Measurements from ENCODE around the gene BCL7B. TPM values are rescaled to one million over a fixed set of nuclear protein-coding genes. Genes with fewer than 3 reads are reported as not detected.

The BCL7B gene
- total and polyA plus RNA-seq, 2 donors (not counting 3 experiments of a cell fraction or from before 2014, with no cell fraction given) = 61.2 to 68.3 TPM

DNA sequence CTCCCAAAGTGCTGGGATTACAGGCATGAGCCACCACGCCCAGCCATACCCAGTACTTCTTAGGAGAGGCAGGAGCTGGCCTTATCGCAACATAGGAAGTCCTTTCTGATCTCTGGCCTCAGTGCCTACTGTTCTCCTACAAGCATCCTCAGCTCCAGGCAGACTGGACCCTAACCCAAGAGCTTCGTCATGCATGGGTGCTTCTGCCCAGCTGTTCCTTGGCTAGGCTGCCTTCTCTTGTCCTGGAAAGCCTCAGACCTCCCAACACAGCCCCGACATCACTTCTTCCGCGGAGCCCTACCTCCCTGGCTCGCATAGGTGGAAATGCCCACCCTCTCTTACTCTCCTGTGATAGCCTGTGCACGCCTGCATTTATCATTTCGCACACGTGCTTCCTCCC lies 15.8 kb downstream of the BCL7B start:
- no peak overlapping the region for H2AFZ ChIP-seq (ENCODE audit: low read depth, low read length)
- no peaks in the 10 kb centered on the region for H3K27me3 ChIP-seq (ENCODE audit: control insufficient read depth in 2 of 2, insufficient read depth in 2 of 2, low read length in 2 of 2)
- intact Hi-C loops (cut with micrococcal nuclease) (no loop called here), dilution Hi-C loops (cut with MboI; ENCODE audit: extremely low pct_ligation_motif_present, low sequenced_read_pairs) (no loop called here)
- H3K27ac ChIP-seq (ENCODE audit: insufficient read depth, low read depth, low read length) = no peak overlapping the region
- H3K4me3 ChIP-seq (replicated peaks in 1 of 3; ENCODE audit: insufficient read depth in 1 of 3, low read depth in 1 of 3, low read length in 3 of 3) = no peak overlapping the region
- H3K4me1 ChIP-seq (ENCODE audit: control insufficient read depth, extremely low read depth, insufficient read depth, low read length) = no peaks in the 10 kb centered on the region
- H3K9ac ChIP-seq (replicated peaks; ENCODE audit: extremely low read depth, insufficient read depth, low read length) = no peak overlapping the region
- DNase-seq (ENCODE audit: low read depth, low spot score) (no peak), FAIRE-seq (no peak)
- BruUV-seq (replicated peaks) = no TSS peak
- no peaks in the 10 kb centered on the region for H3K9me1 ChIP-seq (replicated peaks; ENCODE audit: control insufficient read depth, extremely low read depth, insufficient read depth, low read length)
- H4K20me1 ChIP-seq (replicated peaks; ENCODE audit: control insufficient read depth, extremely low read depth, insufficient read depth, low read length) = no peaks in the 10 kb centered on the region
- peaks cover 20 to 37% of the 10 kb centered on the region in 2 experiments for H3K36me3 ChIP-seq (ENCODE audit: control insufficient read depth in 2 of 2, extremely low read depth in 1 of 2, insufficient read depth in 2 of 2, low read length in 2 of 2)
- H3K4me2 ChIP-seq (ENCODE audit: insufficient read depth, low read length) = no peak overlapping the region
- TF ChIP-seq POLR2A (IDR thresholded peaks at IDR 0.05; ENCODE audit: low read depth, low read length) (no peak), EZH2 (IDR thresholded peaks at IDR 0.05; ENCODE audit: borderline replicate concordance, low read depth, low read length, severe bottlenecking) (no peak), JUN (IDR thresholded peaks at IDR 0.05; ENCODE audit: borderline replicate concordance, insufficient read depth, insufficient read length, low read depth) (no peak), FOS (IDR thresholded peaks at IDR 0.05; ENCODE audit: borderline replicate concordance, insufficient read depth, low read length) (no peak), MYC (IDR thresholded peaks at IDR 0.05; ENCODE audit: low read depth, low read length) (no peak), POLR2AphosphoS5 (IDR thresholded peaks at IDR 0.05; ENCODE audit: insufficient read depth, low read depth, low read length) (no peak), GATA2 (IDR thresholded peaks at IDR 0.05; ENCODE audit: insufficient read depth, insufficient read length, low read depth, low read length) (no peak)
- TF ChIP-seq, protein P1, sequence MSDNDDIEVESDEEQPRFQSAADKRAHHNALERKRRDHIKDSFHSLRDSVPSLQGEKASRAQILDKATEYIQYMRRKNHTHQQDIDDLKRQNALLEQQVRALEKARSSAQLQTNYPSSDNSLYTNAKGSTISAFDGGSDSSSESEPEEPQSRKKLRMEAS (IDR thresholded peaks at IDR 0.05; ENCODE audit: insufficient read depth, insufficient read length) = no peak
- TF ChIP-seq, protein P2, sequence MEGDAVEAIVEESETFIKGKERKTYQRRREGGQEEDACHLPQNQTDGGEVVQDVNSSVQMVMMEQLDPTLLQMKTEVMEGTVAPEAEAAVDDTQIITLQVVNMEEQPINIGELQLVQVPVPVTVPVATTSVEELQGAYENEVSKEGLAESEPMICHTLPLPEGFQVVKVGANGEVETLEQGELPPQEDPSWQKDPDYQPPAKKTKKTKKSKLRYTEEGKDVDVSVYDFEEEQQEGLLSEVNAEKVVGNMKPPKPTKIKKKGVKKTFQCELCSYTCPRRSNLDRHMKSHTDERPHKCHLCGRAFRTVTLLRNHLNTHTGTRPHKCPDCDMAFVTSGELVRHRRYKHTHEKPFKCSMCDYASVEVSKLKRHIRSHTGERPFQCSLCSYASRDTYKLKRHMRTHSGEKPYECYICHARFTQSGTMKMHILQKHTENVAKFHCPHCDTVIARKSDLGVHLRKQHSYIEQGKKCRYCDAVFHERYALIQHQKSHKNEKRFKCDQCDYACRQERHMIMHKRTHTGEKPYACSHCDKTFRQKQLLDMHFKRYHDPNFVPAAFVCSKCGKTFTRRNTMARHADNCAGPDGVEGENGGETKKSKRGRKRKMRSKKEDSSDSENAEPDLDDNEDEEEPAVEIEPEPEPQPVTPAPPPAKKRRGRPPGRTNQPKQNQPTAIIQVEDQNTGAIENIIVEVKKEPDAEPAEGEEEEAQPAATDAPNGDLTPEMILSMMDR (IDR thresholded peaks at IDR 0.05; ENCODE audit: extremely low read depth in 1 of 2, insufficient read depth in 1 of 2, low read depth in 1 of 2, low read length in 2 of 2) = no peak
- CTCF ChIA-PET = no interaction called here
- POLR2A ChIA-PET = no interaction called here
- H3K79me2 ChIP-seq (ENCODE audit: control insufficient read depth, insufficient read depth, low read length) = peaks cover 21% of the 10 kb centered on the region
- H3K9me3 ChIP-seq (replicated peaks; ENCODE audit: control insufficient read depth, insufficient read depth, low read length) = no peaks in the 10 kb centered on the region

All from endothelial cell of umbilical vein (primary cell).